Loucy (cell line): ENCODE results near the gene IGSF5.

ENCODE experiments used
- H2AFZ ChIP-seq: fragments of 200-600 bp; sonication (generic); 2 replicates; pipeline ENCODE4 v1.6.0; 2016; ENCODE audit warnings: antibody characterized with exemption, mild to moderate bottlenecking, low read length, moderate library complexity
- H3F3A ChIP-seq: fragments of 200-600 bp; 2 replicates; pipeline ENCODE4 v1.6.0; 2016; ENCODE audit warnings: antibody characterized with exemption, low read depth, mild to moderate bottlenecking
- H3K27me3 ChIP-seq: fragments of 200-600 bp; sonication (generic); 2 replicates; pipeline ENCODE4 v1.6.1; 2014; ENCODE audit warnings: low read length, mild to moderate bottlenecking; ENCODE audit not compliant: insufficient read depth, poor library complexity, severe bottlenecking
- H3K36me3 ChIP-seq: fragments of 200-600 bp; sonication (generic); 2 replicates; pipeline ENCODE4 v1.6.1; 2016; ENCODE audit warnings: low read length; ENCODE audit not compliant: insufficient read depth
- H3K4me1 ChIP-seq: fragments of 200-600 bp; sonication (generic); 2 replicates; pipeline ENCODE4 v1.5.1; 2014; ENCODE audit warnings: low read length, mild to moderate bottlenecking; ENCODE audit not compliant: insufficient read depth, poor library complexity, severe bottlenecking
- H3K4me2 ChIP-seq: fragments of 200-600 bp; sonication (generic); 2 replicates; pipeline ENCODE4 v1.6.0; 2014; ENCODE audit warnings: antibody characterized with exemption, low read length, low read depth, mild to moderate bottlenecking; ENCODE audit not compliant: poor library complexity, severe bottlenecking
- H3K4me3 ChIP-seq: fragments of 200-600 bp; sonication (generic); 2 replicates; pipeline ENCODE4 v1.5.1; 2014; ENCODE audit warnings: low read length, mild to moderate bottlenecking, mixed read lengths; ENCODE audit not compliant: poor library complexity, severe bottlenecking
- H3K79me2 ChIP-seq: fragments of 200-600 bp; sonication (generic); 2 replicates; pipeline ENCODE4 v1.6.1; 2014; ENCODE audit warnings: low read length; ENCODE audit not compliant: insufficient read depth
- H3K9ac ChIP-seq: fragments of 200-600 bp; sonication (generic); 2 replicates; pipeline ENCODE4 v1.6.0; 2014; ENCODE audit warnings: mild to moderate bottlenecking, low read depth, low read length, moderate library complexity; ENCODE audit not compliant: poor library complexity, severe bottlenecking
- H3K9me2 ChIP-seq: fragments of 200-600 bp; sonication (generic); replicated peaks from 2 replicates; pipeline ENCODE4 v1.6.1; 2016; ENCODE audit warnings: low read depth, low read length, mixed read lengths
- H3K9me3 ChIP-seq: fragments of 200-600 bp; sonication (generic); 2 replicates; pipeline ENCODE4 v1.6.1; 2014; ENCODE audit warnings: mild to moderate bottlenecking, antibody characterized with exemption, low read length, low read depth; ENCODE audit not compliant: insufficient read depth
- H4K20me1 ChIP-seq: fragments of 200-600 bp; sonication (generic); 2 replicates; pipeline ENCODE4 v1.6.0; 2014; ENCODE audit warnings: antibody characterized with exemption, low read length, mild to moderate bottlenecking; ENCODE audit not compliant: insufficient read depth, poor library complexity, severe bottlenecking
- EZH2phosphoT487 ChIP-seq: fragments of 200-600 bp; IDR thresholded peaks from 2 replicates; pipeline ENCODE4 v1.6.1; 2018; ENCODE audit warnings: antibody characterized with exemption, mild to moderate bottlenecking, moderate library complexity, borderline replicate concordance
- TF ChIP-seq, protein P1 (sequence below): fragments of 200-600 bp; sonication (generic); conservative IDR thresholded peaks from 2 replicates; pipeline ENCODE4 v1.5.1; 2014; ENCODE audit warnings: mild to moderate bottlenecking, antibody characterized with exemption, low read length

The IGSF5 gene

DNA sequence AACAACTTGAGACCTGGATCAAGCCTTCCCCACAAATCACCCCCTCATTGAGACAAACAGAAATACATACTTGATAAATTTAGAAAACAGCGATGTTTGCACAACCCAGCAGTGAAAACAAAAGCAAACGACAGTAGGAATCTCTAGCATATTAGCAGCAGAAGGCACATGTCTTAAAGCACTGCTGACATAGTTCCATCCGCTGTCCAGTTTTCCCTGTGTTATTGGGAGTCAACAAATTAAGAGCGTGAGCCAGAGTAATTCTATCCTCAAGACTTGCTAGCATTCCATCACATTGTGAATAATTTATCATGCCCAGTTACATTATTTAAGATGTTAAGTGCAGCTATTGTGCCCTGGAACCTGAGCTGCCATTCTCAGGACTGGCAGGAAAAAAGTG is 55.3 kb downstream of the IGSF5 start:
- Histone ChIP-seq H4K20me1 (no peaks in the 10 kb centered on the region), H3K36me3 (no peaks in the 10 kb centered on the region), H3K4me2 (no peak overlapping the region), H3K9me2 (no peaks in the 10 kb centered on the region), H3K9ac (no peak overlapping the region), H3K27me3 (no peaks in the 10 kb centered on the region), H3K4me3 (no peak overlapping the region), H3K79me2 (no peaks in the 10 kb centered on the region), H3F3A (no peaks in the 10 kb centered on the region), H2AFZ (no peak overlapping the region), H3K9me3 (no peaks in the 10 kb centered on the region; the same call in 1 of the 2 replicates), H3K4me1 (no peaks in the 10 kb centered on the region)
- TF ChIP-seq, protein P1, sequence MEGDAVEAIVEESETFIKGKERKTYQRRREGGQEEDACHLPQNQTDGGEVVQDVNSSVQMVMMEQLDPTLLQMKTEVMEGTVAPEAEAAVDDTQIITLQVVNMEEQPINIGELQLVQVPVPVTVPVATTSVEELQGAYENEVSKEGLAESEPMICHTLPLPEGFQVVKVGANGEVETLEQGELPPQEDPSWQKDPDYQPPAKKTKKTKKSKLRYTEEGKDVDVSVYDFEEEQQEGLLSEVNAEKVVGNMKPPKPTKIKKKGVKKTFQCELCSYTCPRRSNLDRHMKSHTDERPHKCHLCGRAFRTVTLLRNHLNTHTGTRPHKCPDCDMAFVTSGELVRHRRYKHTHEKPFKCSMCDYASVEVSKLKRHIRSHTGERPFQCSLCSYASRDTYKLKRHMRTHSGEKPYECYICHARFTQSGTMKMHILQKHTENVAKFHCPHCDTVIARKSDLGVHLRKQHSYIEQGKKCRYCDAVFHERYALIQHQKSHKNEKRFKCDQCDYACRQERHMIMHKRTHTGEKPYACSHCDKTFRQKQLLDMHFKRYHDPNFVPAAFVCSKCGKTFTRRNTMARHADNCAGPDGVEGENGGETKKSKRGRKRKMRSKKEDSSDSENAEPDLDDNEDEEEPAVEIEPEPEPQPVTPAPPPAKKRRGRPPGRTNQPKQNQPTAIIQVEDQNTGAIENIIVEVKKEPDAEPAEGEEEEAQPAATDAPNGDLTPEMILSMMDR, result no peak
- TF ChIP-seq EZH2phosphoT487, result no peak

DNA sequence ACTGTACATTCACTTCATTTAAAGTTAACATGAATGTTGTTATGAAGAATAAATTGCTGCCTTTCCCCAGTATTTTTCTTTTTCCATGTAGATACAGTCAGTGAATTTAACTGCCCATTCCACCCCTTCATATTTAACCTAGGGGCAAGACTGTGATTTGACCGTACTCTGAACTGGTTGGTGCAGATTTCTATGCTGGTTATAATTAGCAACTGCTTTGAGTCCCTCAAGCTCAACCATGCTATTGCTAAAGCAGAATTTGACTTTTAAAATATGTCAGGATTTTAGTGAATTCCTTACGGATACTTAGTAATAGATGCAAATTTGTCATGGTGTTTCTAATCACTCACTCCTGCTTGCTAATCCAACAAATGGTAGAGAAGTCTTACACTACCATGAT is 57.2 kb downstream of the IGSF5 start:
- H3K4me3 ChIP-seq, result no peak overlapping the region
- H3K9me2 ChIP-seq, result no peaks in the 10 kb centered on the region
- H4K20me1 ChIP-seq, result no peaks in the 10 kb centered on the region
- H3K9me3 ChIP-seq, result no peaks in the 10 kb centered on the region; the same call in 1 of the 2 replicates
- H3K79me2 ChIP-seq, result no peaks in the 10 kb centered on the region
- H2AFZ ChIP-seq, result no peak overlapping the region
- no peaks in the 10 kb centered on the region for H3K27me3 ChIP-seq
- H3K9ac ChIP-seq, result no peak overlapping the region
- no peaks in the 10 kb centered on the region for H3K4me1 ChIP-seq
- no peak overlapping the region for H3K4me2 ChIP-seq
- H3F3A ChIP-seq, result no peaks in the 10 kb centered on the region
- no peak for TF ChIP-seq EZH2phosphoT487
- TF ChIP-seq, protein P1, result no peak
- no peaks in the 10 kb centered on the region for H3K36me3 ChIP-seq

DNA sequence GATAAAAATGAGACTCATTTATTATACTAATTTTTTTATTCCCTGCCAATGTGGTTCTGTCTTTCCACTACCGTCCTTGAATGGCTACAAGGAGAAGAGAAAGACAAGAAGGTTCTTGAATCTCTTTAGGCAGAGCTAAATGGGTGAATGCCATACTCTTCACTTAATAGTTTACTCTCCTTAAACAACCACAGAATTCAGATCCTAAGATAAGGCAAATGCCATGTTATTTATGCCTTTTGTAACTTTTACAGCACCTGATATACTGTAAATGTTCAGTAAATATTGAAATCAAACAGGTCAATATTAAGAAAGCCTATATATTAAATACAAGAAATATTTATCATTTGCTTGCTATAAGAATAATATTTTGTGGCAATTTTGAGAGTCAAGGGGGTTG is 58.4 kb downstream of the IGSF5 start:
- H3K4me3 ChIP-seq, result no peak overlapping the region
- no peaks in the 10 kb centered on the region; the same call in 1 of the 2 replicates for H3K9me3 ChIP-seq
- H2AFZ ChIP-seq, result no peak overlapping the region
- H3F3A ChIP-seq, result no peaks in the 10 kb centered on the region
- H3K4me2 ChIP-seq, result no peak overlapping the region
- no peaks in the 10 kb centered on the region for H4K20me1 ChIP-seq
- no peaks in the 10 kb centered on the region for H3K36me3 ChIP-seq
- no peaks in the 10 kb centered on the region for H3K79me2 ChIP-seq
- no peaks in the 10 kb centered on the region for H3K27me3 ChIP-seq
- H3K9ac ChIP-seq, result no peak overlapping the region
- TF ChIP-seq, protein P1, result no peak
- TF ChIP-seq EZH2phosphoT487, result no peak
- H3K9me2 ChIP-seq, result no peaks in the 10 kb centered on the region
- no peaks in the 10 kb centered on the region for H3K4me1 ChIP-seq
